Testis (tissue), 2 donors: ENCODE results near the gene KRT72.

ENCODE experiments used
- CTCF ChIP-seq, 3 experiments: fragments of 450-650 bp in 2 of 3; fragments of 200-600 bp in 1 of 3; sonication (generic) in 1 of 3; IDR thresholded peaks; one replicate each; pipeline ENCODE4 v1.5.1; 2016 to 2019; ENCODE audit warnings: antibody characterized with exemption in 3 of 3, mild to moderate bottlenecking in 2 of 3, moderate library complexity in 1 of 3
- POLR2A ChIP-seq: fragments of 450-650 bp; IDR thresholded peaks from one replicate; pipeline ENCODE4 v1.6.1; 2017; ENCODE audit warnings: antibody characterized with exemption, mild to moderate bottlenecking, moderate library complexity

- TF ChIP-seq CTCF (IDR thresholded peaks at IDR 0.05), result no peak
- no peak for TF ChIP-seq POLR2A
Observed at GRCh38 chr12:52539821-52540173, 61.5 kb downstream of the KRT72 start.
